Measurements from ENCODE around the gene GRHL3. TPM values are rescaled to one million over a fixed set of nuclear protein-coding genes. Genes with fewer than 3 reads are reported as not detected.
A peak's percentile ranks its signal among the peaks of the same experiment; 100 is the strongest.

The GRHL3 gene
- total RNA-seq, 1 donor from 2014 or later = 2.1 TPM

- no peak for TF ChIP-seq CTCF (IDR thresholded peaks at IDR 0.05; ENCODE audit: unreplicated experiment)
Measured at GRCh38 chr1:24321697-24322469, 2.7 kb downstream of the GRHL3 start.

GRCh38 chr1:24322470-24323177 lies 3.5 kb downstream of the GRHL3 start:
- H3K9me3 Mint-ChIP-seq (ENCODE audit: unreplicated experiment) = no peaks in the 10 kb centered on the region
- peak; percentile 47 for DNase-seq (ENCODE audit: low spot score)
- H3K4me1 Mint-ChIP-seq (ENCODE audit: unreplicated experiment) = peaks cover 21% of the 10 kb centered on the region
- H3K27me3 Mint-ChIP-seq (ENCODE audit: unreplicated experiment) = peaks cover 8% of the 10 kb centered on the region
- no peaks in the 10 kb centered on the region for H3K36me3 Mint-ChIP-seq (ENCODE audit: low read depth, unreplicated experiment)
- no peak for TF ChIP-seq CTCF (IDR thresholded peaks at IDR 0.05; ENCODE audit: unreplicated experiment)
- H3K27ac Mint-ChIP-seq (ENCODE audit: unreplicated experiment) = no peak overlapping the region
- peak overlapping the region; percentile 85 for H3K4me3 Mint-ChIP-seq (ENCODE audit: unreplicated experiment)

More at GRCh38 chr1:24321697-24322469, 2.7 kb downstream of the GRHL3 start:
- Mint-ChIP-seq H3K9me3 (ENCODE audit: unreplicated experiment) (no peaks in the 10 kb centered on the region), H3K27me3 (ENCODE audit: unreplicated experiment) (peaks cover 8% of the 10 kb centered on the region), H3K4me1 (ENCODE audit: unreplicated experiment) (peaks cover 21% of the 10 kb centered on the region), H3K27ac (ENCODE audit: unreplicated experiment) (no peak overlapping the region), H3K36me3 (ENCODE audit: low read depth, unreplicated experiment) (no peaks in the 10 kb centered on the region), H3K4me3 (ENCODE audit: unreplicated experiment) (peak overlapping the region; percentile 85)
- DNase-seq (ENCODE audit: low spot score) = peak; percentile 39

GRCh38 chr1:24323281-24323680 lies 4.1 kb downstream of the GRHL3 start:
- Mint-ChIP-seq H3K27me3 (ENCODE audit: unreplicated experiment) (peaks cover 8% of the 10 kb centered on the region), H3K36me3 (ENCODE audit: low read depth, unreplicated experiment) (no peaks in the 10 kb centered on the region), H3K4me1 (ENCODE audit: unreplicated experiment) (peaks cover 19% of the 10 kb centered on the region), H3K9me3 (ENCODE audit: unreplicated experiment) (no peaks in the 10 kb centered on the region), H3K27ac (ENCODE audit: unreplicated experiment) (no peak overlapping the region), H3K4me3 (ENCODE audit: unreplicated experiment) (no peak overlapping the region)
- DNase-seq (ENCODE audit: low spot score) = no peak
- no peak for TF ChIP-seq CTCF (IDR thresholded peaks at IDR 0.05; ENCODE audit: unreplicated experiment)

- peaks cover 8% of the 10 kb centered on the region for H3K27me3 Mint-ChIP-seq (ENCODE audit: unreplicated experiment)
Measured at GRCh38 chr1:24324903-24325302, 5.7 kb downstream of the GRHL3 start.

More at GRCh38 chr1:24324903-24325302, 5.7 kb downstream of the GRHL3 start:
- Mint-ChIP-seq H3K4me1 (ENCODE audit: unreplicated experiment) (peaks cover 9% of the 10 kb centered on the region), H3K27ac (ENCODE audit: unreplicated experiment) (no peak overlapping the region), H3K36me3 (ENCODE audit: low read depth, unreplicated experiment) (no peaks in the 10 kb centered on the region), H3K9me3 (ENCODE audit: unreplicated experiment) (no peaks in the 10 kb centered on the region), H3K4me3 (ENCODE audit: unreplicated experiment) (no peak overlapping the region)
- no peak for DNase-seq (ENCODE audit: low spot score)
- no peak for TF ChIP-seq CTCF (IDR thresholded peaks at IDR 0.05; ENCODE audit: unreplicated experiment)
